Dermis blood vessel endothelial cell (primary cell): ENCODE data around the gene THSD8. TPM values are rescaled to one million over a fixed set of nuclear protein-coding genes. Genes with fewer than 3 reads are reported as not detected.
A peak's percentile ranks its signal among the peaks of the same experiment; 100 is the strongest.
"Not testable (repeated sequence)": the region's sequence is repeated elsewhere in the genome, so short reads cannot be mapped to it uniquely, and the experiment has no call there.

Source experiments
- DNase-seq: peaks from one replicate; pipeline ENCODE4 v3.0.0; 2010
- total RNA-seq: library from RNA; depleted of rRNA; stranded (reverse); fragments of >200 nt; gene quantifications from 2 replicates; pipeline ENCODE4 v1.2.3, GENCODE V29; 2014

THSD8 gene
- total RNA-seq, 1 donor from 2014 or later = not detected

GRCh38 chr19:12792051-12792852 lies 9.6 kb upstream of the THSD8 start:
- DNase-seq = peak; percentile 65

DNA sequence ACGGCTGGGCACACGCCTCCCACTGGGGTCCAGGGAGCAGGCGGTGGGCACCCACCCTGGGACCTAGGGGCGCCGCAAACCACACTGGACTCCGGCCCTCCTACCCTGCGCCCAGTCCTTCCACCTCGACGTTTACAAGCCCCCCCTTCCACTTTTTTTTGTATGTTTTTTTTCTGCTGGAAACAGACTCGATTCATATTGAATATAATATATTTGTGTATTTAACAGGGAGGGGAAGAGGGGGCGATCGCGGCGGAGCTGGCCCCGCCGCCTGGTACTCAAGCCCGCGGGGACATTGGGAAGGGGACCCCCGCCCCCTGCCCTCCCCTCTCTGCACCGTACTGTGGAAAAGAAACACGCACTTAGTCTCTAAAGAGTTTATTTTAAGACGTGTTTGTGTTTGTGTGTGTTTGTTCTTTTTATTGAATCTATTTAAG lies 9.0 kb upstream of the THSD8 start:
- no peak for DNase-seq

DNA sequence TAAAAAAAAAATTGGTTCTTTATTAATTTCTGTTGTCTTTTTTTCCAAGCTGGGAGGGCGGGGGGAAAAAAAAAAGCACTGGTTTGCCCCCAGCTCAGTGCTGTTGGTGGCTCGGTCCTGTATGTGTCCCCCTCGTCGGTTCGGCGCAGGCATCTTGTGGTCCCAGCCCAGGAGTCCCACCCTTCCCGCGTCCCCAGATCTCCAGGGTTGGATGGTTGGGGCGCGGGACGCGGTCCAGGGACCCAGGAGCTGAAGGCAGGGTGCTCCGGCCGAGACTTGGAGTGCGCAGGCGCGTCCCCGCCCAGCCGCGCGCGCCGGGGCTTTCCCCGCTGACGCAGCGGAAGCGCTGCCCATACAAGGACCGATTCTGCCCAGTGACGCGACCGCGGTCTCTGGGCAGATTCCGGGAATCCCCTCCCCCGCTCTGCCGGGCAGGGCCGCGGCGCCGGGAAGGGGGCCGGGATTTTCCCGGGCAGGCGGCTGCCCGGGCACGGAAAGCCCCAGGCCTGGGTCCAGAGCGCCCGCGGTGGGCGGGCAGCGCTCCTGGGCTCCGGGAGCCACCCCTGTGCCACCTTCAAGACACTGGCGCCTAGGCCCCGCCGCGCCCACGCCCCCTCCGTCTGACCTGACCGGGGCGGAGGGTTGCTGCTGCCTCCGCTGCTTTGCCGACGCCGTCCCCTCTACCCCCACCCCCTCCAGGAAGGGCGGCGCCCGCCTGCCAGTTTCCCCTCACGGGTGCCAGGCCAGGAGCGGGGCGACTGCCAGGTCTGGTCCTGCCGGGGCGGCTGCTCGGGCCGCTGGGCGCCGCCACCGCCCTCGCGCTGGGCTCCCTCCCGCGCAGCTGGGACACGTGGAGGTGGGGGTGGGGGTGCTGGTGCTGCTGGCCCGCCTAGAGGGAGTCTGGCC lies 8.3 kb upstream of the THSD8 start:
- DNase-seq = peak; percentile 96

GRCh38 chr19:12794196-12794941 lies 7.5 kb upstream of the THSD8 start:
- DNase-seq = no peak

- no peak for DNase-seq
Measured at GRCh38 chr19:12794971-12795381, 6.9 kb upstream of the THSD8 start.

DNA sequence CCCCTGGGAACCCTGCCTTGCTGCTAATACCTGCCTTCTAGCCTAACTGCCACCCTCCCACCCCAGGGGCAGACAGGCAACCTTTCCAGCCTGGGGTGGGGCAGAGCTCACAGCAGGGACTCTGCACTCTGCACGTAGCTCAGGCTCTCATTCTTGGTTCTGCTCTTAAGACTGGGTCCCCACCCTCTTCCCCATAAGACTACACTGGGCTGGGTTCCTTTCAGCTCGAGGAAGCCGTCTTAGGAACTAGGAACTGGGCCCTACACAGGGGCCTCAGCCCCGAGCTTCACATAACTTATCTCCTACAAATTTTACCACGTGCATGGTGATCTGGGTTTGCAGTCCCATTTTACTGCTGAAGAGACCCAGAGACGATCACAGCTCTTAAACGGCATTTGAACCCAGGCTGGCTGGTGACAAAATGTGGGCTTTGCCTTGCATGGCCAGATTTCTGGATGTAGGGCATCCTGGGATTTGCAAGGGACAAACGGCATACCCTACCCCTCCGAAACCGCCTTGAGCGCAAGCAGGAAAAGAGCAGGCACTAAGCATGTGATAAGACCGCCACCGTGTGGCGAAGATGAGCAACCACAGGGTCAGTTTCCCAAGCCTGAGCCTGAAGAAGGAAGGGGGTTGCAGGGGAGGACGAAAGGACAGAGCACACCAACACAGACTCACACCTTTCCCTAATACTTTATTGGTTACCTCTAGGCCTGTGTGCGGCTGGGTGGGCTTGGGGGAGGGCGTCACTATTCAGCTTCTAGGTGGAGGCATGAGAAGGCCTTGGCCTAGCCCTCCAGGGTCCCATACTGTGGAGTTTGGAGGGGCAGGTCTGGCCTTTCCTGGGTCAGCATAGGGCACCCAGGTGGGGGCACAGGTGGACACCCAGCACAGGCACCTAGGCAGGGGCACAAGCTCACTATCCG lies 5.5 kb upstream of the THSD8 start:
- peak; percentile 89 for DNase-seq

DNA sequence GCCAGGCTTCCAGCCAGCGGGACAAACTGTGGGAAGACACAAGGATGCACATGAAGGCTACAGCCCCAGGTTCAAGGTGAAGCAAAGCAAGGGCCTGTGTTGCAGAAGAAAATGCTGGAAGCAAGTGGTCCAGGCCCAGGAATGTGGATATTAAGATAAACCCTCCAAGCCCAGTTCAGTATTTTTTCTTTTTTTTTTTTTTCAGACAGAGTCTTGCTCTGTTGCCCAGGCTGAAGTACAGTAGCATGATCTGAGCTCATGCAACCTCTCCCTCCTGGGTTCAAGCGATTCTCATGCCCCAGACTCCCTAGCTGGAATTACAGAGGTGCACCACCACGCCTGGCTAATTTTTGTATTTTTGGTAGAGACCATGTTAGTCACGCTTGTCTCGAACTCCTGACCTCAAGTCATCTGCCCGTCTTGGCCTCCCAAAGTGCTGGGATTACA lies 4.7 kb upstream of the THSD8 start:
- DNase-seq = no peak

DNA sequence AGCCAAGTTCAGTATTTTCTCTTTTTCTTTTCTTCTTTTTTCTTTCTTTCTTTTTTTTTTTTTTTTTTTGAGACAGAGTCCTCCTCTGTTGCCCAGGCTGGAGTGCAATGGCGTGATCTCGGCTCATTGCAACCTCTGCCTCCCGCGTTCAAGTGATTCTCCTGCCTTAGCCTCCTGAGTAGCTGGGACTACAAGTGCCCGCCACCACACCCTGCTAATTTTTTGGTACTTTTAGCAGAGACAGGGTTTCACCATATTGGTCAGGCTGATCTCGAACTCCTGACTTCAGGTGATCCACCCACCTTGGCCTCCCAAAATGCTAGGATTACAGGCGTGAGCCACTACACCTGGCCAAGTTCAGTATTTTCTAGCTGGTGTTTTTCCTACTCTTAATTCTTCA lies 4.3 kb upstream of the THSD8 start:
- not testable (repeated sequence) for DNase-seq

DNA sequence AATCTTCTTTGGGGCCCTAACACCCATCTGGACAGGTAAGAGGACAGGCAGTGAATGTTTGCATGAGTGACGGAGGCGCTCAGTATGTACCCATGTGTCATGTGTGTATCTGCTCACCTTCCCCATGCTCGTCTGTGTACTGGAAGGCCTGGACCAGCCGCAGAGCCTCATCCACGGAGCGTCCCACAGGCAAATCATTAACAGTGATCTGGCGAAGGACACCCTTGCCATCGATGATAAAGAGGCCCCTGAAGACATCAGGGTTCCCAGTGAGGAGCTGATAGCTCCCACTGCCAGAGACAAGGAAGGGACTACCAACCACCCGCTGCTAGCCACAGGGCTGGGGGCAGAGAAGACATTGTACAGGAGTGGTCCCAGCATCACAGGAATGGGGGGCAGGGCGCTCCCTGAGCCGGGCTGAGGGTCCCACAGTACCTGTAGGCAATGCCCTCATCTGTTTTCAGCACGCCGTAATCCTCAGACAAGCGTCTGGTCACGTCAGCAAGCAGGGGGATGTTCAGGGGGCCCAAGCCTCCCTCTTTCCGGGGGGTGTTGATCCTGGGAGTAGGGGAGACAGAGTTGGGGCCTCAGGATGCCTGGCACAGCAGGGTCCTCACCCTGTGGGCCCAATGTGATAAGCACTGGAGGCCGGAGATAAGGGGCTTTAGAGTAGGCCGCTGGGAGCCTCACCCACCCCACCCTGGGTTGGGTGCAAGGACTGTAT lies 2.0 kb upstream of the THSD8 start:
- no peak for DNase-seq

DNA sequence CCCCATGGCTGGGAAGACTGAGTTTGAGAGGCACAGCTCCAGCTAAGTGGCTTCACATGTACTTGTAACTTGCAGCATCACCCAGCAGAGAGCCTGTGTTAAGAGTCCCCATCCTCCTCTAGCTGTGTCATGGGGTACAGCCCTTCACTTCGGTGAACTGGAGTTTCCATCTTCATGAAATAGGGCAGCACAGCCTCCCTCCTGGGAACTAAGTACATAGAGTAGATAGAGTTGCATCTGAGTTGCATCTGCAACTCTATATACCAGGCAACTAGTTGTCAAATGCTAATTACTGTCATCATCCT lies 1.5 kb upstream of the THSD8 start:
- DNase-seq = no peak

DNA sequence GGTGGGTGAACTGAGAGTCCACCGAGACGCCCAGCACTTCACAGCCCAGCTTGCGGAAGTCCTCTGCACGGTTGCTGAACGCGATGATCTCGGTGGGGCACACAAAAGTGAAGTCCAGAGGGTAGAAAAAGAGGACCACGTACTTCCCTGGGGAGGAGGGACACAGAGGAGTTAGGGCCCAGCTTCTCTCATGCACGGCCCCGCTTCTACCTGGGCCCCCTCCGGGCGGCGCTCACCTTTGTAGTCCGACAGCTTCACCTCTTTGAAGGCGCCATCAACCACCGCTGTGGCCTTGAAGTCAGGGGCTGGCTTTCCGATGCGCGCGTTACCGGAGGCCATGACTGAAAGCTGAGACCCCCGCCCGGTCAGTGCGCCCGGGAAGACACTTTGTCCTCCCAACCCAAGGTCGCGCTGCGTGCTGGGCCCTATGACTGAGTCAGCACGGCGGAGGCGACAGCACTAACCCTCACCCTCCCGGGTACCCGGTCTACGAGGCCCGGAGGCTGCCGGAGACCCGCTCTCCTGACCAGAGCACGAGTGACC lies 875 bp upstream of the THSD8 start:
- no peak for DNase-seq

GRCh38 chr19:12802267-12803106 lies 618 bp downstream of the THSD8 start:
- DNase-seq = no peak

DNA sequence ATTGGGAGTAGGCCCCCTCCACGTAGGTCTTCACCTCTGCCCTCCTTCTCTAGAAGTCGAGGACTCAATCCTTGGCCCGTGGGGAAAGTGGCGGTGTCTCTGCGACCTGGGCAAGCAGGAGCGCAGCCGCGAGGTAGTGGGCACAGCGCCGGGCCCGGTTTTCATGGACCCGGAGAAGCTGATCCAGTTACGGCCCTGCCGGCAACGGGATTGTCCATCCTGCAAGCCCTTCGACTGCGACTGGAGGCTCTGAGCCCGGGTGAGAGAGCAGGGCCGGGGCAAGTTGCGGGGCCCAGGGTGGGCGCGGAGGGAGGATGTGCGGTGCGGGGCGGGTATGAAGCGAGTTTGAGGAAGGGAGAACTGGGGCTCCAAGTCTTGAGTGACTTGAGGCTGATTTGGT lies 2.2 kb downstream of the THSD8 start:
- no peak for DNase-seq

GRCh38 chr19:12806242-12807081 lies 4.6 kb downstream of the THSD8 start, which contains the start of gene RNASEH2A:
Gene RNASEH2A (plus strand): TSS chr19:12806584. CDS start chr19:12806674, 90 bp downstream.
- peak; percentile 95 for DNase-seq

DNA sequence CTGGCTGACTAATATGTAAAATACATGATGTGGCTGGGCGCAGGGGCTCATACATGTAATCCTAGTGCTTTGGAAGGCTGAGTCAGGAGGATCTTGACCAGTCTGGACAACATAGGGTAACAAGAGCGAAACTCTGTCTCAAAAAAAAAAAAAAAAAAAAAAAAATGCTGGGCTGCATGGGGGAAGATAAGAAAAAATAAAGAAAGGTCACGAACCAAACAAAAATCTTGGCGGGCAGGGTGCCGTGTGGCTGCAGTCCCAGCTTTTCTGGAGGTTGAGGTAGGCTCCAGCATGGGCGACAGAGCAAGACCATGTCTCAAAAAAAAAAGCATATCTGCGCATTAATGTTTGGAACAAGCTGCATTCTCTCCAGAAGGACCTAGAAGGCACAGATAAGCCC lies 13.2 kb downstream of the THSD8 start:
- no peak for DNase-seq

- DNase-seq = not testable (repeated sequence)
Measured at GRCh38 chr19:12817188-12817587, 15.3 kb downstream of the THSD8 start.

GRCh38 chr19:12817810-12818209 lies 15.9 kb downstream of the THSD8 start:
- not testable (repeated sequence) for DNase-seq

DNA sequence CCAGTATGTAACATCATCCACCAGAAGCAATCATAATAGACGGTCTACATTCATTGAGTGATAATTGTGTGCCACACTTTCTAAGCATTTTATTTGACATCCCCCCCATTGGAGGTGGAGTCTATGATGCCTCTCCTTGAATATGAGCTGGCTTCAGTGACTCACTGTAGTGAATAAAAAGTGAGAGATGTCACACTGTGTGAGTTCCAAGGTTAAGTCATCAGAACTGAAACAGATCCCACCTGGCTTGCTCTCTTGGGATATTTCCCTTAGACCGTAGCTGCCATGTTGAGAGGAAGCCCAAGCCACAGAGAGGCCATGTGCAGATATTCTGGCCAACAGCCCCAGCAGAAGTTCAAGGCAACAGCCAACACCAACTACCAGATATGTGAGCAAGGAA lies 19.9 kb downstream of the THSD8 start:
- no peak for DNase-seq
